ENCODE data around the gene PEX11G.

- TF ChIP-seq, protein P1, sequence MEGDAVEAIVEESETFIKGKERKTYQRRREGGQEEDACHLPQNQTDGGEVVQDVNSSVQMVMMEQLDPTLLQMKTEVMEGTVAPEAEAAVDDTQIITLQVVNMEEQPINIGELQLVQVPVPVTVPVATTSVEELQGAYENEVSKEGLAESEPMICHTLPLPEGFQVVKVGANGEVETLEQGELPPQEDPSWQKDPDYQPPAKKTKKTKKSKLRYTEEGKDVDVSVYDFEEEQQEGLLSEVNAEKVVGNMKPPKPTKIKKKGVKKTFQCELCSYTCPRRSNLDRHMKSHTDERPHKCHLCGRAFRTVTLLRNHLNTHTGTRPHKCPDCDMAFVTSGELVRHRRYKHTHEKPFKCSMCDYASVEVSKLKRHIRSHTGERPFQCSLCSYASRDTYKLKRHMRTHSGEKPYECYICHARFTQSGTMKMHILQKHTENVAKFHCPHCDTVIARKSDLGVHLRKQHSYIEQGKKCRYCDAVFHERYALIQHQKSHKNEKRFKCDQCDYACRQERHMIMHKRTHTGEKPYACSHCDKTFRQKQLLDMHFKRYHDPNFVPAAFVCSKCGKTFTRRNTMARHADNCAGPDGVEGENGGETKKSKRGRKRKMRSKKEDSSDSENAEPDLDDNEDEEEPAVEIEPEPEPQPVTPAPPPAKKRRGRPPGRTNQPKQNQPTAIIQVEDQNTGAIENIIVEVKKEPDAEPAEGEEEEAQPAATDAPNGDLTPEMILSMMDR (IDR thresholded peaks at IDR 0.05; ENCODE audit: low read depth, low read length, poor library complexity, severe bottlenecking): no peak
- no peak for TF ChIP-seq EZH2phosphoT487 (IDR thresholded peaks at IDR 0.05; ENCODE audit: borderline replicate concordance, low read length)
These were observed 37.5 kb upstream of the PEX11G start for GRCh38 chr19:7526059-7526929.
